ENCODE results near the gene SASH3.
A peak's percentile ranks its signal among the peaks of the same experiment; 100 is the strongest.

Gene SASH3

DNA sequence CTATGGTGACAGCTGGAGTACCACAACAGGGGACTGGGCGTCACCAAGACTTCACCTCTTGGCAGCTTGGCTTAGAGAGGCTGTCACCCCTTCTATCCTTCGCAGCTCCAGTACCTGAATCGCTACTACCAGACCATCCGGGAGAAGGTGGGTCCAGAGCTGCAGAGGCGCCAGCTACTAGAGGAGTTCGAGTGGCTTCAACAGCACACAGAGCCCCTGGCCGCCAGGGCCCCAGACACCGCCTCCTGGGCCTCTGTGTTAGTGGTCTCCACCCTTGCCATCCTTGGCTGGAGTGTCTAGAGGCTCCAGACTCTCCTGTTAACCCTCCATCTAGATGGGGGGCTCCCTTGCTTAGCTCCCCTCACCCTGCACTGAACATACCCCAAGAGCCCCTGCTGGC lies 11.6 kb upstream of the SASH3 start:
- H3K27ac ChIP-seq (ENCODE audit: low read depth, low read length), result peak overlapping the region; percentile 99

DNA sequence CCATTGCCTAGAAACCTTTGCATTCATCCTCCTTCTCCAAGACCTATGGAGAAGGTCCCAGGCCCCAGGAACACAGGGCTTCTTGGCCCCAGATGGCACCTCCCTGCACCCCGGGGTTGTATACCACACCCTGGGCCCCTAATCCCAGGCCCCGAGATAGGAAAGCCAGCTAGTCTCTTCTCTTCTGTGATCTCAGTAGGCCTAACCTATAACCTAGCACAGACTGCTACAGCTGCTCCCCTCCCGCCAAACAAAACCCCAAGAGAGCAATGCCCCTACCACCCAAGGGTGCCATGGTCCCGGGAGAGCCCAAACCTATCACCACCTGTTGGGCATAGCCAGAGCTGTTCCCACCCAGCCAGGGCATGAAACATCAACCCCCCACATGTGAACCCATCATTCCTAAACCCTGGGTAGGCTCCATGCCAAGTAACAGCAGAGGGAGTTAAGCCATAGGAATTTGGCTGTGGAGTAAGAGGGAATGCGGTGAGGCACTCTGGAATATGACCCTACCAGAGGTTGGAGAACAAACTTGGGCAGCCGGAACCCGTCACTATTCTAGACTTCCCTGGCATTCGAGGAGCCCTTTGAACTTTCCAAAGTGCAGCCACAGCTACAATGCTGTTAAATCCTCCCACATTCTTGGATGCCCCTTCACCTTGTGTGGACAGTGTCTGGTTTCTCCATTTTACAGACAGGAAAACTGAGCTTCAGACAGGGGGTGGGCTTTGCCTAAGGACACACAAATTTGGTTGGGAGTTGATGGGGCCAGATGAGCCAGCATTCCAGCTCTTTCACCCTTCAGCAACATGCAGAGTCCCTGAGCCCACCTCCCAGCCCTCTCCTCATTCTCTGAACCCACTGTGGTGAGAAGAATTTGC lies 10.9 kb upstream of the SASH3 start:
- Histone ChIP-seq H3K9me2 (replicated peaks; ENCODE audit: control insufficient read depth, low read length) (no peaks in the 10 kb centered on the region), H3K4me3 (ENCODE audit: low read length) (peak overlapping the region; percentile 64), H3F3A (ENCODE audit: control insufficient read depth, insufficient read depth) (peaks cover 6% of the 10 kb centered on the region; the same call in 1 of the 2 replicates), H3K27ac (ENCODE audit: low read depth, low read length) (peak overlapping the region; percentile 99), H4K20me1 (ENCODE audit: control insufficient read depth, insufficient read depth, low read depth, low read length) (no peaks in the 10 kb centered on the region), H3K27me3 (ENCODE audit: control insufficient read depth, low read length) (no peaks in the 10 kb centered on the region), H3K4me1 (ENCODE audit: control insufficient read depth, low read length) (peaks cover 74% of the 10 kb centered on the region), H3K36me3 (ENCODE audit: control insufficient read depth, low read length) (peaks cover 8% of the 10 kb centered on the region), H3K9me3 (ENCODE audit: control insufficient read depth, insufficient read depth, low read length) (no peaks in the 10 kb centered on the region), H3K79me2 (ENCODE audit: control insufficient read depth, low read length) (no peaks in the 10 kb centered on the region), H3K4me2 (ENCODE audit: low read length) (peak overlapping the region; percentile 82)
- TF ChIP-seq EZH2phosphoT487 (IDR thresholded peaks at IDR 0.05; ENCODE audit: borderline replicate concordance, low read length), result no peak
- TF ChIP-seq, protein P1, sequence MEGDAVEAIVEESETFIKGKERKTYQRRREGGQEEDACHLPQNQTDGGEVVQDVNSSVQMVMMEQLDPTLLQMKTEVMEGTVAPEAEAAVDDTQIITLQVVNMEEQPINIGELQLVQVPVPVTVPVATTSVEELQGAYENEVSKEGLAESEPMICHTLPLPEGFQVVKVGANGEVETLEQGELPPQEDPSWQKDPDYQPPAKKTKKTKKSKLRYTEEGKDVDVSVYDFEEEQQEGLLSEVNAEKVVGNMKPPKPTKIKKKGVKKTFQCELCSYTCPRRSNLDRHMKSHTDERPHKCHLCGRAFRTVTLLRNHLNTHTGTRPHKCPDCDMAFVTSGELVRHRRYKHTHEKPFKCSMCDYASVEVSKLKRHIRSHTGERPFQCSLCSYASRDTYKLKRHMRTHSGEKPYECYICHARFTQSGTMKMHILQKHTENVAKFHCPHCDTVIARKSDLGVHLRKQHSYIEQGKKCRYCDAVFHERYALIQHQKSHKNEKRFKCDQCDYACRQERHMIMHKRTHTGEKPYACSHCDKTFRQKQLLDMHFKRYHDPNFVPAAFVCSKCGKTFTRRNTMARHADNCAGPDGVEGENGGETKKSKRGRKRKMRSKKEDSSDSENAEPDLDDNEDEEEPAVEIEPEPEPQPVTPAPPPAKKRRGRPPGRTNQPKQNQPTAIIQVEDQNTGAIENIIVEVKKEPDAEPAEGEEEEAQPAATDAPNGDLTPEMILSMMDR (IDR thresholded peaks at IDR 0.05; ENCODE audit: low read depth, low read length, poor library complexity, severe bottlenecking), result no peak

More for the DNA sequence above, 11.6 kb upstream of the SASH3 start:
- Histone ChIP-seq H3K9me3 (ENCODE audit: control insufficient read depth, insufficient read depth, low read length) (no peaks in the 10 kb centered on the region), H3K9me2 (replicated peaks; ENCODE audit: control insufficient read depth, low read length) (no peaks in the 10 kb centered on the region), H3K36me3 (ENCODE audit: control insufficient read depth, low read length) (peaks cover 8% of the 10 kb centered on the region), H3K4me2 (ENCODE audit: low read length) (peak overlapping the region; percentile 82; the same call in 1 of the 2 replicates), H3K79me2 (ENCODE audit: control insufficient read depth, low read length) (no peaks in the 10 kb centered on the region), H3K4me3 (ENCODE audit: low read length) (peak overlapping the region; percentile 64), H3F3A (ENCODE audit: control insufficient read depth, insufficient read depth) (peaks cover 6% of the 10 kb centered on the region; the same call in 1 of the 2 replicates), H3K27me3 (ENCODE audit: control insufficient read depth, low read length) (no peaks in the 10 kb centered on the region), H3K4me1 (ENCODE audit: control insufficient read depth, low read length) (peaks cover 74% of the 10 kb centered on the region), H4K20me1 (ENCODE audit: control insufficient read depth, insufficient read depth, low read depth, low read length) (no peaks in the 10 kb centered on the region)
- TF ChIP-seq, protein P1 (IDR thresholded peaks at IDR 0.05; ENCODE audit: low read depth, low read length, poor library complexity, severe bottlenecking), result no peak
- TF ChIP-seq EZH2phosphoT487 (IDR thresholded peaks at IDR 0.05; ENCODE audit: borderline replicate concordance, low read length), result no peak

DNA sequence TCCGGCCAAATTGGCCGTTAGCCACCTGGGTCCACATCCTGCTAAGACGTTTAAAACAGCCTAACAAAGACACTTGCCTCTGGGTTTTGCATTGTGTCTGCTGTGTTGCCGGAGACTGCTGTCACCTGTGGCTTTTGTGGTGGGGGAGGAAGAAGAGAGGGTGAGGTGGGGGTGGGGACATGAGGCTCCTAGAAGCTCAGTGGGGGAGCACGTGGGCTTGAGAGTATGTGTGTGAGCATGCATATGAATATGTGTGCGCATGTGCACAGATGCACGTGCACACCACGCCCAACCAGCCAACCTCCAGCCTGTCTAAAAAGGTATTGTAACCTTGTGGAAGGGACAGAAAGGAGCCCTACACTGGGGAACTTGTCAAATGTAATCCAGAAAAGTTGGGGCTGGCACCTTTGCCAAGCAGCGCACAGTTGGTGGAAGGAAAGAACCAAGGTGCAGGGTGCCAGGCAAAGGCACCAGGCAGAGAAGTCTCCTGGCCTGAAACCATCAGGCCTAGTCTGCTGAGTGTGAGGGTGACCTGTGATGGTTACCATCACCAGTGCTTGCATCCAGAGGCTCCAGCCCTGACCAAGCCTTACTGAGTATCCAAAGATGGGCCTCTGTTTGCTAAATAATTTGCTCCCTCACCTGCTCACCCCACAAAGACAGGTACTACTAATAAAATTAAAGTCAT lies 10.1 kb upstream of the SASH3 start:
- Histone ChIP-seq H3K9me3 (ENCODE audit: control insufficient read depth, insufficient read depth, low read length) (no peaks in the 10 kb centered on the region), H3K27ac (ENCODE audit: low read depth, low read length) (peak overlapping the region; percentile 99), H3K4me1 (ENCODE audit: control insufficient read depth, low read length) (peaks cover 79% of the 10 kb centered on the region), H4K20me1 (ENCODE audit: control insufficient read depth, insufficient read depth, low read depth, low read length) (no peaks in the 10 kb centered on the region), H3F3A (ENCODE audit: control insufficient read depth, insufficient read depth) (peaks cover 6% of the 10 kb centered on the region; the same call in 1 of the 2 replicates), H3K9me2 (replicated peaks; ENCODE audit: control insufficient read depth, low read length) (no peaks in the 10 kb centered on the region), H3K4me3 (ENCODE audit: low read length) (peak overlapping the region; percentile 64), H3K27me3 (ENCODE audit: control insufficient read depth, low read length) (no peaks in the 10 kb centered on the region), H3K4me2 (ENCODE audit: low read length) (peak overlapping the region; percentile 82), H3K36me3 (ENCODE audit: control insufficient read depth, low read length) (peaks cover 8% of the 10 kb centered on the region), H3K79me2 (ENCODE audit: control insufficient read depth, low read length) (no peaks in the 10 kb centered on the region)
- TF ChIP-seq, protein P1 (IDR thresholded peaks at IDR 0.05; ENCODE audit: low read depth, low read length, poor library complexity, severe bottlenecking), result no peak
- TF ChIP-seq EZH2phosphoT487 (IDR thresholded peaks at IDR 0.05; ENCODE audit: borderline replicate concordance, low read length), result no peak
